ENCODE results near the gene DNM3.
A peak's percentile ranks its signal among the peaks of the same experiment; 100 is the strongest.

DNM3 gene

GRCh38 chr1:172447641-172448040 is 606.3 kb downstream of the DNM3 start:
- DNase-seq, result no peak

- DNase-seq, result no peak
These were observed 607.8 kb downstream of the DNM3 start for GRCh38 chr1:172448995-172449584.

GRCh38 chr1:172449585-172450523 is 608.6 kb downstream of the DNM3 start:
- peak; percentile 21 for DNase-seq

- no peak for DNase-seq
These were observed 609.2 kb downstream of the DNM3 start for GRCh38 chr1:172450524-172450885.

- DNase-seq, result peak; percentile 16
These were observed 609.7 kb downstream of the DNM3 start for GRCh38 chr1:172451002-172451443.

- no peak for DNase-seq
These were observed 611.3 kb downstream of the DNM3 start for GRCh38 chr1:172452536-172453152.

GRCh38 chr1:172453153-172453545 is 611.9 kb downstream of the DNM3 start:
- DNase-seq, result no peak

GRCh38 chr1:172453607-172454006 is 612.3 kb downstream of the DNM3 start:
- no peak for DNase-seq

GRCh38 chr1:172455451-172455850 is 614.2 kb downstream of the DNM3 start:
- DNase-seq, result no peak

GRCh38 chr1:172456344-172456769 is 615.1 kb downstream of the DNM3 start:
- no peak for DNase-seq

GRCh38 chr1:172457479-172458130 is 616.3 kb downstream of the DNM3 start:
- DNase-seq, result no peak

GRCh38 chr1:172460177-172460576 is 618.9 kb downstream of the DNM3 start:
- no peak for DNase-seq

- DNase-seq, result no peak
These were observed 619.6 kb downstream of the DNM3 start for GRCh38 chr1:172460887-172461315.
